Smooth muscle cell (in vitro differentiated cells): ENCODE data around the gene CES3. TPM values are rescaled to one million over a fixed set of nuclear protein-coding genes. Genes with fewer than 3 reads are reported as not detected.

Experiments
- DNase-seq: peaks from one replicate; lab custom pipeline; 2025; ENCODE audit not compliant: unreplicated experiment; lab: John Stamatoyannopoulos, UW
- H2AFZ ChIP-seq: fragments of 200-600 bp; sonication (generic); 2 replicates; pipeline ENCODE4 v1.6.0; 2016; ENCODE audit warnings: antibody characterized with exemption, low read depth, mild to moderate bottlenecking
- H3F3A ChIP-seq: fragments of 200-600 bp; sonication (generic); 2 replicates; pipeline ENCODE4 v1.6.0; 2017; ENCODE audit warnings: antibody characterized with exemption, low read depth
- H3K27ac ChIP-seq: fragments of 200-600 bp; sonication (generic); 2 replicates; pipeline ENCODE4 v1.5.1; 2016; ENCODE audit warnings: low read depth, mild to moderate bottlenecking
- H3K27me3 ChIP-seq: fragments of 200-600 bp; sonication (generic); 2 replicates; pipeline ENCODE4 v1.6.1; 2016; ENCODE audit warnings: low read depth, mild to moderate bottlenecking
- H3K36me3 ChIP-seq: fragments of 200-600 bp; sonication (generic); 2 replicates; pipeline ENCODE4 v1.5.1; 2016; ENCODE audit warnings: low read depth
- H3K4me1 ChIP-seq: fragments of 200-600 bp; sonication (generic); 2 replicates; pipeline ENCODE4 v1.5.1; 2016; ENCODE audit warnings: low read depth
- H3K4me2 ChIP-seq: fragments of 200-600 bp; sonication (generic); 2 replicates; pipeline ENCODE4 v1.6.0; 2016; ENCODE audit warnings: mild to moderate bottlenecking
- H3K4me3 ChIP-seq: fragments of 200-600 bp; sonication (generic); 2 replicates; pipeline ENCODE4 v1.5.1; 2016; ENCODE audit warnings: mild to moderate bottlenecking
- H3K79me2 ChIP-seq: fragments of 200-600 bp; sonication (generic); 2 replicates; pipeline ENCODE4 v1.6.0; 2016; ENCODE audit warnings: low read depth, mild to moderate bottlenecking
- H3K9ac ChIP-seq: fragments of 200-600 bp; sonication (generic); 2 replicates; pipeline ENCODE4 v1.6.0; 2016; ENCODE audit warnings: low read depth
- H3K9me3 ChIP-seq: fragments of 200-600 bp; sonication (generic); replicated peaks from 2 replicates; pipeline ENCODE4 v1.5.1; 2016; ENCODE audit warnings: low read depth
- H4K20me1 ChIP-seq: fragments of 200-600 bp; sonication (generic); 2 replicates; pipeline ENCODE4 v1.6.0; 2016; ENCODE audit warnings: low read depth
- CTCF ChIP-seq: fragments of 200-600 bp; sonication (generic); IDR thresholded peaks from 2 replicates; pipeline ENCODE4 v1.5.1; 2017; ENCODE audit warnings: borderline replicate concordance, mild to moderate bottlenecking, antibody characterized with exemption; ENCODE audit not compliant: insufficient read depth, poor library complexity, severe bottlenecking
- WGBS: methylation state at CpG from one replicate; pipeline ENCODE4 v1.1.7; 2016; ENCODE audit warnings: low lambda C conversion rate; 5-methylcytosine and 5-hydroxymethylcytosine counted together
- polyA plus RNA-seq: library from polyadenylated mRNA; unstranded; fragments of >200 nt; fragmentation: Nextera tagmentation; extraction: Ambion mirVana; gene quantifications from 2 replicates; pipeline ENCODE4 v1.2.1, GENCODE V29; 2016
- total RNA-seq: library from RNA; depleted of rRNA; stranded (reverse); fragments of >200 nt; gene quantifications from 2 replicates; pipeline ENCODE4 v1.2.3, GENCODE V29; 2014

CES3 gene
- total and polyA plus RNA-seq, 2 experiments from 2014 or later: 0.22 TPM; not detected in 1

GRCh38 chr16:67017810-67018488, 56.9 kb downstream of the CES3 start:
- Histone ChIP-seq H3K27ac (no peak overlapping the region), H2AFZ (no peak overlapping the region), H4K20me1 (no peaks in the 10 kb centered on the region), H3K27me3 (no peaks in the 10 kb centered on the region), H3F3A (peaks cover 4% of the 10 kb centered on the region), H3K9ac (no peak overlapping the region), H3K4me2 (no peak overlapping the region), H3K4me3 (no peak overlapping the region), H3K4me1 (peaks cover 7% of the 10 kb centered on the region), H3K36me3 (no peaks in the 10 kb centered on the region), H3K9me3 (no peaks in the 10 kb centered on the region), H3K79me2 (no peaks in the 10 kb centered on the region)
- no peak for DNase-seq
- 27% methylated on average over 6 of the region's 6 CpGs for WGBS
- peak; percentile 69 for TF ChIP-seq CTCF

- H3F3A ChIP-seq: peaks cover 7% of the 10 kb centered on the region
- 95% methylated on average over 8 of the region's 8 CpGs for WGBS
- H2AFZ ChIP-seq: no peak overlapping the region
- H3K36me3 ChIP-seq: no peaks in the 10 kb centered on the region
- no peak overlapping the region for H3K27ac ChIP-seq
- TF ChIP-seq CTCF: no peak
- no peaks in the 10 kb centered on the region for H3K27me3 ChIP-seq
- DNase-seq: no peak
- H3K4me3 ChIP-seq: no peak overlapping the region
- H4K20me1 ChIP-seq: no peaks in the 10 kb centered on the region
- peaks cover 8% of the 10 kb centered on the region for H3K4me1 ChIP-seq
- no peak overlapping the region for H3K9ac ChIP-seq
- H3K9me3 ChIP-seq: no peaks in the 10 kb centered on the region
- H3K4me2 ChIP-seq: no peak overlapping the region
- H3K79me2 ChIP-seq: no peaks in the 10 kb centered on the region
Observed at GRCh38 chr16:67019171-67019570, 58.1 kb downstream of the CES3 start.

- no peak overlapping the region for H3K4me3 ChIP-seq
- no peak overlapping the region for H3K27ac ChIP-seq
- no peak overlapping the region for H3K9ac ChIP-seq
- no peaks in the 10 kb centered on the region for H3K79me2 ChIP-seq
- 90% methylated on average over 3 of the region's 3 CpGs for WGBS
- peaks cover 7% of the 10 kb centered on the region for H3F3A ChIP-seq
- H2AFZ ChIP-seq: no peak overlapping the region
- no peaks in the 10 kb centered on the region for H3K27me3 ChIP-seq
- DNase-seq: no peak
- no peaks in the 10 kb centered on the region for H3K36me3 ChIP-seq
- H3K9me3 ChIP-seq: no peaks in the 10 kb centered on the region
- H3K4me2 ChIP-seq: no peak overlapping the region
- H4K20me1 ChIP-seq: no peaks in the 10 kb centered on the region
- no peak for TF ChIP-seq CTCF
- peaks cover 8% of the 10 kb centered on the region for H3K4me1 ChIP-seq
Observed at GRCh38 chr16:67021321-67021720, 60.3 kb downstream of the CES3 start.
